HCT116 (cell line): ENCODE results near the gene TELO2. TPM values are rescaled to one million over a fixed set of nuclear protein-coding genes. Genes with fewer than 3 reads are reported as not detected.

Experiments used
- ATAC-seq: fragments of 200-7000 bp; cut with Tn5 transposase; 2 replicates; pipeline ENCODE4 v1.9.1; 2020; ENCODE audit warnings: mild to moderate bottlenecking, moderate library complexity
- BruUV-seq: library from RNA; stranded (reverse); fragments of 400-500 nt; replicated peaks from 2 replicates; lab custom pipeline; 2021; lab: Mats Ljungman, UMichigan
- CTCF ChIA-PET: fragments of 300-600 bp; sonication (Branson Sonifier 250); formaldehyde crosslinking; loops from one replicate; lab custom pipeline; 2021; ENCODE audit warnings: antibody characterized with exemption; lab: Charles Lee
- POLR2A ChIA-PET: fragments of 300-600, 350-600 bp; sonication (Branson Sonifier 250); formaldehyde crosslinking; loops from one replicate; lab custom pipeline; 2021; ENCODE audit warnings: antibody characterized with exemption; lab: Charles Lee
- RAD21 ChIA-PET, 2 experiments: fragments of 300-600 bp; sonication (Branson Sonifier 250); formaldehyde crosslinking; loops; one replicate each; lab custom pipeline; 2023; ENCODE audit warnings: low total read pairs in 2 of 2; ENCODE audit not compliant: uncharacterized antibody in 2 of 2, unreplicated experiment in 2 of 2, low non-redundant PET in 1 of 2; lab: Charles Lee
- DNase-seq: peaks from one replicate; pipeline ENCODE4 v3.0.0-alpha.2; 2010; ENCODE audit warnings: low read depth, low spot score
- H2AFZ ChIP-seq: fragments of 200-600 bp; shearing (Covaris generic), sonication (generic); 2 replicates; pipeline ENCODE4 v1.6.1; 2017; ENCODE audit warnings: low read depth, mixed run types, mixed read lengths, antibody characterized with exemption, low read length; ENCODE audit not compliant: poor library complexity, severe bottlenecking
- H3K27ac ChIP-seq: 2 replicates; pipeline ENCODE4 v1.5.1; 2012; ENCODE audit warnings: low read depth, low read length
- H3K27me3 ChIP-seq: fragments of 200-600 bp; sonication (generic); 2 replicates; pipeline ENCODE4 v1.6.1; 2016; ENCODE audit warnings: mixed run types, low read length, mixed read lengths; ENCODE audit not compliant: insufficient read depth
- H3K36me3 ChIP-seq, 2 experiments: fragments of 200-500 bp in 1 of 2; fragments of 200-600 bp in 1 of 2; sonication (Bioruptor generic) in 1 of 2; sonication (generic) in 1 of 2; 2 replicates each; pipeline versions ENCODE4 v1.5.1 to v1.6.1; 2014 to 2016; ENCODE audit warnings: low read length in 2 of 2, inconsistent platforms in 1 of 2, mixed read lengths in 1 of 2, mixed run types in 1 of 2; ENCODE audit not compliant: insufficient read depth in 2 of 2, control insufficient read depth in 1 of 2
- H3K4me1 ChIP-seq, 2 experiments: fragments of 200-600 bp in 1 of 2; sonication (generic) in 1 of 2; 2 replicates each; pipeline versions ENCODE4 v1.5.1 to v1.6.1; 2012 to 2017; ENCODE audit warnings: low read length in 2 of 2, inconsistent platforms in 1 of 2, mild to moderate bottlenecking in 1 of 2, mixed read lengths in 1 of 2, mixed run types in 1 of 2, moderate library complexity in 1 of 2; ENCODE audit not compliant: insufficient read depth in 2 of 2, control insufficient read depth in 1 of 2
- H3K4me2 ChIP-seq: fragments of 200-600 bp; sonication (generic); 2 replicates; pipeline ENCODE4 v1.6.1; 2017; ENCODE audit warnings: mixed run types, low read length, mixed read lengths
- H3K4me3 ChIP-seq, 2 experiments: fragments of 200-600 bp in 1 of 2; sonication (generic) in 1 of 2; replicated peaks in 1 of 2; 2 replicates each; pipeline ENCODE4 v1.5.1; 2011 to 2016; ENCODE audit warnings: low read length in 2 of 2, control low read depth in 1 of 2, low read depth in 1 of 2, mild to moderate bottlenecking in 1 of 2, mixed read lengths in 1 of 2, mixed run types in 1 of 2
- H3K79me2 ChIP-seq: fragments of 200-600 bp; sonication (generic); 2 replicates; pipeline ENCODE4 v1.6.1; 2017; ENCODE audit warnings: mild to moderate bottlenecking, mixed run types, low read length, moderate library complexity, mixed read lengths; ENCODE audit not compliant: insufficient read depth
- H3K9ac ChIP-seq: fragments of 200-600 bp; sonication (generic); 2 replicates; pipeline ENCODE4 v1.6.1; 2016; ENCODE audit warnings: low read length, mixed read lengths
- H3K9me2 ChIP-seq: fragments of 200-600 bp; sonication (generic), shearing (Covaris generic); 2 replicates; pipeline ENCODE4 v1.6.1; 2017; ENCODE audit warnings: mixed run types, mild to moderate bottlenecking, moderate library complexity; ENCODE audit not compliant: insufficient read depth
- H3K9me3 ChIP-seq, 2 experiments: fragments of 200-500 bp in 1 of 2; fragments of 200-600 bp in 1 of 2; sonication (Bioruptor generic) in 1 of 2; sonication (generic) in 1 of 2; 2 replicates each; pipeline ENCODE4 v1.6.1; 2014 to 2017; ENCODE audit warnings: low read length in 2 of 2, mixed read lengths in 2 of 2, inconsistent platforms in 1 of 2, low read depth in 1 of 2, mild to moderate bottlenecking in 1 of 2, mixed run types in 1 of 2, moderate library complexity in 1 of 2; ENCODE audit not compliant: control insufficient read depth in 1 of 2, insufficient read depth in 1 of 2
- H4K20me1 ChIP-seq: fragments of 200-600 bp; sonication (generic), shearing (Covaris generic); 2 replicates; pipeline ENCODE4 v1.6.1; 2017; ENCODE audit warnings: mixed run types, mild to moderate bottlenecking, moderate library complexity; ENCODE audit not compliant: insufficient read depth
- CBX3 ChIP-seq: IDR thresholded peaks from 2 replicates; pipeline ENCODE4 v1.6.1; 2012; ENCODE audit warnings: low read depth
- CEBPB ChIP-seq: IDR thresholded peaks from 2 replicates; pipeline ENCODE4 v1.6.1; 2012; ENCODE audit warnings: low read depth
- EZH2 ChIP-seq: fragments of 200-600 bp; sonication (generic); IDR thresholded peaks from 2 replicates; pipeline ENCODE4 v1.6.1; 2017; ENCODE audit warnings: antibody characterized with exemption, mixed run types
- FOSL1 ChIP-seq: IDR thresholded peaks from 2 replicates; pipeline ENCODE4 v1.6.1; 2012; ENCODE audit warnings: low read depth
- JUND ChIP-seq: IDR thresholded peaks from 2 replicates; pipeline ENCODE4 v1.6.1; 2012
- POLR2A ChIP-seq: IDR thresholded peaks from 2 replicates; pipeline ENCODE4 v1.7.0; 2011; ENCODE audit warnings: borderline replicate concordance; ENCODE audit not compliant: insufficient read depth, insufficient read length; ENCODE audit errors: extremely low read depth
- POLR2AphosphoS5 ChIP-seq: IDR thresholded peaks from 2 replicates; pipeline ENCODE4 v1.6.1; 2011; ENCODE audit warnings: mild to moderate bottlenecking, low read depth, low read length, moderate library complexity
- SP1 ChIP-seq: IDR thresholded peaks from 2 replicates; pipeline ENCODE4 v1.6.1; 2012; ENCODE audit warnings: low read depth
- SRF ChIP-seq: IDR thresholded peaks from 2 replicates; pipeline ENCODE4 v1.6.1; 2012; ENCODE audit warnings: low read depth
- TCF7L2 ChIP-seq: IDR thresholded peaks from 2 replicates; pipeline ENCODE4 v1.7.0; 2011; ENCODE audit warnings: borderline replicate concordance, inconsistent platforms; ENCODE audit not compliant: insufficient read depth, insufficient read length; ENCODE audit errors: extremely low read depth
- YY1 ChIP-seq: IDR thresholded peaks from 2 replicates; pipeline ENCODE4 v1.6.1; 2011; ENCODE audit warnings: low read length, low read depth, moderate library complexity, mild to moderate bottlenecking; ENCODE audit not compliant: insufficient replicate concordance; ENCODE audit errors: extremely low read depth
- ZFX ChIP-seq: fragments of 450-650 bp; IDR thresholded peaks from 2 replicates; pipeline ENCODE4 v1.6.1; 2017
- ZNF274 ChIP-seq: fragments of 200-500 bp; sonication (Bioruptor generic); IDR thresholded peaks from 2 replicates; pipeline ENCODE4 v1.6.1; 2014; ENCODE audit warnings: mild to moderate bottlenecking, low read depth, low read length, inconsistent platforms
- intact Hi-C: fragments of 100-400 bp; cut with micrococcal nuclease; formaldehyde crosslinking; loops from 2 replicates; pipeline ENCODE4 v1.10.0; 2022
- total RNA-seq: library from RNA; stranded (reverse); gene quantifications from one replicate; pipeline ENCODE4 v1.2.1, GENCODE V29; 2021; ENCODE audit not compliant: unreplicated experiment
- TF ChIP-seq, protein P1 (sequence below): IDR thresholded peaks from 2 replicates; pipeline ENCODE4 v1.6.1; 2012
- TF ChIP-seq, protein P2 (sequence below): IDR thresholded peaks from 2 replicates; pipeline ENCODE4 v1.6.1; 2012; ENCODE audit warnings: low read depth
- TF ChIP-seq, protein P3 (sequence below): IDR thresholded peaks from 2 replicates; pipeline ENCODE4 v1.6.1; 2012
- TF ChIP-seq, protein P4 (sequence below), 3 experiments: fragments of 200-600 bp in 1 of 3; sonication (generic) in 1 of 3; IDR thresholded peaks in 2 of 3; conservative IDR thresholded peaks in 1 of 3; 2 replicates each; pipeline ENCODE4 v1.5.1; 2012 to 2017; ENCODE audit warnings: low read depth in 2 of 3, low read length in 2 of 3, antibody characterized with exemption in 1 of 3, borderline replicate concordance in 1 of 3, control low read depth in 1 of 3, mild to moderate bottlenecking in 1 of 3, mixed read lengths in 1 of 3, mixed run types in 1 of 3, moderate library complexity in 1 of 3; ENCODE audit not compliant: insufficient read depth in 1 of 3
- TF ChIP-seq, protein P5 (sequence below): IDR thresholded peaks from 2 replicates; pipeline ENCODE4 v1.6.1; 2011; ENCODE audit warnings: mild to moderate bottlenecking, low read length, moderate library complexity; ENCODE audit not compliant: insufficient replicate concordance; ENCODE audit errors: extremely low read depth

Gene TELO2
- total RNA-seq, 1 experiment from 2014 or later: 74.3 TPM

DNA sequence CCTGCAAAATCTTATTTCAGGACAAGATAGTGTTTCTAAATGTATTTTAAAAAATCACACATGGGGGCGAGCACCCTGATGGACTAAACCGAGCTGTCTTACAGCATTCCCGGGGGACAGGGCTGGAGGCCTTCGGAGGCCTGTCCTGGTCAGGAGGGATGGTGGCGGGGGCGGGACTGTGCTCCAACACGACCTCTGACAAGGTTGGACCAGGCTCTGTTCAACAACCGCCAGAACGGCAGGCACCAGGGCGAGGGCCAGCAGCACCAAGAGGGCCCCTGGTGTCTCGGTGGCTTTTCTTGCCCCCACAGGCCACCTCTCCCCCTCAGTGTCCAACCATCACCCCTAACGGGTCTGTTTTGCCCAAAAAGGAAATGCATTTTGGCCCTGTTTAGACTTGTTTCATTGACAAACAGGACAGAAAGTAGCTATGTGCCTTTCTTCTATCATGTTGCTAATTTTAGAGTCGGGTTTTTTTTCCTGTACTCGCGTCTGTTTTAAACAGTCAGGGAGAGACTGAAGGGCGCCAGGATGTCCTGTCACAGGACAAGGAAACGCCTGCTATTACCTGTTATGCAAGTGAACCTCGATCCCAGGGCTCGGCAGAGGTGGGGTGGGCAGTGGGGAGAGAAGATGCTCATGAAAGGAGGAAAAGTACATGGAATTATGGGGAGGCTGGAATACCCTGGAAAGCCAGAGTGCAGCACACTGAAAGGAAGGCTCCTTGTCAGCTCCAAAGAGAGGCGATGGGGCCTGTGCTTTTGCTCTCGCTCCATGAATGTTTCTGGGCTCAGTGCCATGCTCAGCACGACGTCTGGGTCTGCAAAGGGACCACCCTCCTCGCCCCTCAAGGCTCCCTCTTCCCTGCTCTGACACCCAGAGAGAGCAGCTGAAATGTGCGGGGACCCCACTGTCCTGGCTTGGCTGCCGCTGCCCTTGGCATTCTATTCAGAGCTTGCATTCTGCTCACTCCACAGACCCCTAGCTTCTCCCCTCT, 52.2 kb downstream of the TELO2 start:
- Histone ChIP-seq H3K9me2 (no peaks in the 10 kb centered on the region), H3K9me3 (no peaks in the 10 kb centered on the region), H3K27ac (no peak overlapping the region), H4K20me1 (no peaks in the 10 kb centered on the region), H3K79me2 (no peaks in the 10 kb centered on the region), H3K27me3 (no peaks in the 10 kb centered on the region), H3K9ac (no peak overlapping the region), H3K4me1 (peaks cover 19 to 25% of the 10 kb centered on the region in 2 experiments), H2AFZ (no peak overlapping the region), H3K36me3 (no peaks in the 10 kb centered on the region), H3K4me2 (no peak overlapping the region), H3K4me3 (no peak overlapping the region)
- intact Hi-C loops: no loop called here
- CTCF ChIA-PET: no interaction called here
- ATAC-seq: no peak
- POLR2A ChIA-PET: no interaction called here
- TF ChIP-seq CEBPB (no peak), ZFX (no peak), TCF7L2 (no peak), FOSL1 (no peak), CBX3 (no peak), EZH2 (no peak), POLR2AphosphoS5 (no peak), JUND (no peak), YY1 (no peak), SRF (no peak), POLR2A (no peak), ZNF274 (no peak), SP1 (no peak)
- TF ChIP-seq, protein P1, sequence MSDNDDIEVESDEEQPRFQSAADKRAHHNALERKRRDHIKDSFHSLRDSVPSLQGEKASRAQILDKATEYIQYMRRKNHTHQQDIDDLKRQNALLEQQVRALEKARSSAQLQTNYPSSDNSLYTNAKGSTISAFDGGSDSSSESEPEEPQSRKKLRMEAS: no peak
- TF ChIP-seq, protein P2, sequence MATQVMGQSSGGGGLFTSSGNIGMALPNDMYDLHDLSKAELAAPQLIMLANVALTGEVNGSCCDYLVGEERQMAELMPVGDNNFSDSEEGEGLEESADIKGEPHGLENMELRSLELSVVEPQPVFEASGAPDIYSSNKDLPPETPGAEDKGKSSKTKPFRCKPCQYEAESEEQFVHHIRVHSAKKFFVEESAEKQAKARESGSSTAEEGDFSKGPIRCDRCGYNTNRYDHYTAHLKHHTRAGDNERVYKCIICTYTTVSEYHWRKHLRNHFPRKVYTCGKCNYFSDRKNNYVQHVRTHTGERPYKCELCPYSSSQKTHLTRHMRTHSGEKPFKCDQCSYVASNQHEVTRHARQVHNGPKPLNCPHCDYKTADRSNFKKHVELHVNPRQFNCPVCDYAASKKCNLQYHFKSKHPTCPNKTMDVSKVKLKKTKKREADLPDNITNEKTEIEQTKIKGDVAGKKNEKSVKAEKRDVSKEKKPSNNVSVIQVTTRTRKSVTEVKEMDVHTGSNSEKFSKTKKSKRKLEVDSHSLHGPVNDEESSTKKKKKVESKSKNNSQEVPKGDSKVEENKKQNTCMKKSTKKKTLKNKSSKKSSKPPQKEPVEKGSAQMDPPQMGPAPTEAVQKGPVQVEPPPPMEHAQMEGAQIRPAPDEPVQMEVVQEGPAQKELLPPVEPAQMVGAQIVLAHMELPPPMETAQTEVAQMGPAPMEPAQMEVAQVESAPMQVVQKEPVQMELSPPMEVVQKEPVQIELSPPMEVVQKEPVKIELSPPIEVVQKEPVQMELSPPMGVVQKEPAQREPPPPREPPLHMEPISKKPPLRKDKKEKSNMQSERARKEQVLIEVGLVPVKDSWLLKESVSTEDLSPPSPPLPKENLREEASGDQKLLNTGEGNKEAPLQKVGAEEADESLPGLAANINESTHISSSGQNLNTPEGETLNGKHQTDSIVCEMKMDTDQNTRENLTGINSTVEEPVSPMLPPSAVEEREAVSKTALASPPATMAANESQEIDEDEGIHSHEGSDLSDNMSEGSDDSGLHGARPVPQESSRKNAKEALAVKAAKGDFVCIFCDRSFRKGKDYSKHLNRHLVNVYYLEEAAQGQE: no peak
- TF ChIP-seq, protein P3, sequence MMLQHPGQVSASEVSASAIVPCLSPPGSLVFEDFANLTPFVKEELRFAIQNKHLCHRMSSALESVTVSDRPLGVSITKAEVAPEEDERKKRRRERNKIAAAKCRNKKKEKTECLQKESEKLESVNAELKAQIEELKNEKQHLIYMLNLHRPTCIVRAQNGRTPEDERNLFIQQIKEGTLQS: no peak
- TF ChIP-seq, protein P4, sequence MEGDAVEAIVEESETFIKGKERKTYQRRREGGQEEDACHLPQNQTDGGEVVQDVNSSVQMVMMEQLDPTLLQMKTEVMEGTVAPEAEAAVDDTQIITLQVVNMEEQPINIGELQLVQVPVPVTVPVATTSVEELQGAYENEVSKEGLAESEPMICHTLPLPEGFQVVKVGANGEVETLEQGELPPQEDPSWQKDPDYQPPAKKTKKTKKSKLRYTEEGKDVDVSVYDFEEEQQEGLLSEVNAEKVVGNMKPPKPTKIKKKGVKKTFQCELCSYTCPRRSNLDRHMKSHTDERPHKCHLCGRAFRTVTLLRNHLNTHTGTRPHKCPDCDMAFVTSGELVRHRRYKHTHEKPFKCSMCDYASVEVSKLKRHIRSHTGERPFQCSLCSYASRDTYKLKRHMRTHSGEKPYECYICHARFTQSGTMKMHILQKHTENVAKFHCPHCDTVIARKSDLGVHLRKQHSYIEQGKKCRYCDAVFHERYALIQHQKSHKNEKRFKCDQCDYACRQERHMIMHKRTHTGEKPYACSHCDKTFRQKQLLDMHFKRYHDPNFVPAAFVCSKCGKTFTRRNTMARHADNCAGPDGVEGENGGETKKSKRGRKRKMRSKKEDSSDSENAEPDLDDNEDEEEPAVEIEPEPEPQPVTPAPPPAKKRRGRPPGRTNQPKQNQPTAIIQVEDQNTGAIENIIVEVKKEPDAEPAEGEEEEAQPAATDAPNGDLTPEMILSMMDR (IDR thresholded peaks at IDR 0.05 in 2 of 3, conservative IDR thresholded peaks at IDR 0.05 in 1 of 3; ENCODE audit: borderline replicate concordance in 1 of 3, insufficient read depth in 1 of 3, low read depth in 2 of 3, low read length in 2 of 3): no peak
- TF ChIP-seq, protein P5, sequence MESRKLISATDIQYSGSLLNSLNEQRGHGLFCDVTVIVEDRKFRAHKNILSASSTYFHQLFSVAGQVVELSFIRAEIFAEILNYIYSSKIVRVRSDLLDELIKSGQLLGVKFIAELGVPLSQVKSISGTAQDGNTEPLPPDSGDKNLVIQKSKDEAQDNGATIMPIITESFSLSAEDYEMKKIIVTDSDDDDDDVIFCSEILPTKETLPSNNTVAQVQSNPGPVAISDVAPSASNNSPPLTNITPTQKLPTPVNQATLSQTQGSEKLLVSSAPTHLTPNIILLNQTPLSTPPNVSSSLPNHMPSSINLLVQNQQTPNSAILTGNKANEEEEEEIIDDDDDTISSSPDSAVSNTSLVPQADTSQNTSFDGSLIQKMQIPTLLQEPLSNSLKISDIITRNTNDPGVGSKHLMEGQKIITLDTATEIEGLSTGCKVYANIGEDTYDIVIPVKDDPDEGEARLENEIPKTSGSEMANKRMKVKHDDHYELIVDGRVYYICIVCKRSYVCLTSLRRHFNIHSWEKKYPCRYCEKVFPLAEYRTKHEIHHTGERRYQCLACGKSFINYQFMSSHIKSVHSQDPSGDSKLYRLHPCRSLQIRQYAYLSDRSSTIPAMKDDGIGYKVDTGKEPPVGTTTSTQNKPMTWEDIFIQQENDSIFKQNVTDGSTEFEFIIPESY: no peak
- RAD21 ChIA-PET: no interaction called here
- no TSS peak for BruUV-seq
- no peak for DNase-seq
